A673 (cell line): ENCODE results near the gene SPIRE2. TPM values are rescaled to one million over a fixed set of nuclear protein-coding genes. Genes with fewer than 3 reads are reported as not detected.

Experiments used
- BruUV-seq: library from RNA; stranded (reverse); fragments of 400-500 nt; replicated peaks from 2 replicates; lab custom pipeline; 2021; lab: Mats Ljungman, UMichigan
- CTCF ChIA-PET: fragments of 300-600 bp; sonication (Branson Sonifier 250); formaldehyde crosslinking; loops from one replicate; lab custom pipeline; 2022; ENCODE audit warnings: antibody characterized with exemption; lab: Charles Lee
- POLR2A ChIA-PET: fragments of 300-600 bp; sonication (Branson Sonifier 250); formaldehyde crosslinking; loops from one replicate; lab custom pipeline; 2022; ENCODE audit warnings: antibody characterized with exemption; ENCODE audit not compliant: low non-redundant PET; lab: Charles Lee
- DNase-seq: peaks from one replicate; pipeline ENCODE4 v3.0.0-alpha.2; 2015; ENCODE audit warnings: low spot score
- H3K27ac ChIP-seq: fragments of 200-600 bp; sonication (generic); 2 replicates; pipeline ENCODE4 v1.5.1; 2016; ENCODE audit warnings: mixed run types, low read depth, mild to moderate bottlenecking, mixed read lengths, antibody characterized with exemption, low read length; ENCODE audit not compliant: poor library complexity, severe bottlenecking
- H3K27me3 ChIP-seq: fragments of 200-600 bp; sonication (generic); replicated peaks from 2 replicates; pipeline ENCODE4 v1.6.1; 2017; ENCODE audit warnings: mixed run types, low read depth, mild to moderate bottlenecking, mixed read lengths, antibody characterized with exemption, low read length; ENCODE audit not compliant: insufficient read depth, poor library complexity
- H3K36me3 ChIP-seq: fragments of 200-600 bp; sonication (generic); 2 replicates; pipeline ENCODE4 v1.6.1; 2016; ENCODE audit warnings: mixed run types, mild to moderate bottlenecking, mixed read lengths, antibody characterized with exemption, low read length; ENCODE audit not compliant: insufficient read depth, poor library complexity, severe bottlenecking
- H3K4me1 ChIP-seq: fragments of 200-600 bp; sonication (generic); 2 replicates; pipeline ENCODE4 v1.6.1; 2017; ENCODE audit warnings: mixed run types, mild to moderate bottlenecking, mixed read lengths, antibody characterized with exemption, low read length; ENCODE audit not compliant: insufficient read depth, poor library complexity, severe bottlenecking
- H3K4me3 ChIP-seq: fragments of 200-600 bp; sonication (generic); 2 replicates; pipeline ENCODE4 v1.5.1; 2016; ENCODE audit warnings: low read depth, mixed run types, mild to moderate bottlenecking, mixed read lengths, low read length; ENCODE audit not compliant: poor library complexity, severe bottlenecking
- H3K9me3 ChIP-seq: fragments of 200-600 bp; sonication (generic); 2 replicates; pipeline ENCODE4 v1.6.1; 2016; ENCODE audit warnings: mixed run types, low read depth, mild to moderate bottlenecking, mixed read lengths, antibody characterized with exemption, low read length; ENCODE audit not compliant: poor library complexity, severe bottlenecking
- CTCF ChIP-seq: fragments of 300-800, 200-600 bp; sonication (generic); conservative IDR thresholded peaks from 2 replicates; pipeline ENCODE4 v1.5.1; 2017; ENCODE audit warnings: low read depth, mild to moderate bottlenecking, antibody characterized with exemption, low read length, moderate library complexity, mixed read lengths
- EZH2 ChIP-seq: fragments of 200-600 bp; sonication (generic); IDR thresholded peaks from 2 replicates; pipeline ENCODE4 v1.6.1; 2017; ENCODE audit warnings: borderline replicate concordance, low read depth, mild to moderate bottlenecking, mixed read lengths, antibody characterized with exemption, low read length; ENCODE audit not compliant: poor library complexity, severe bottlenecking
- intact Hi-C: fragments of 100-400 bp; cut with micrococcal nuclease; formaldehyde crosslinking; loops from one replicate; pipeline ENCODE4 v1.10.0; 2022; ENCODE audit not compliant: unreplicated experiment
- total RNA-seq: library from RNA; stranded (reverse); gene quantifications from 2 replicates; pipeline ENCODE4 v1.2.3, GENCODE V29; 2021

The SPIRE2 gene
- total RNA-seq, 1 experiment from 2014 or later = 18.9 TPM

- ChIA-PET POLR2A (no interaction called here), CTCF (no interaction called here)
- no TSS peak for BruUV-seq
- no peaks in the 10 kb centered on the region for H3K27me3 ChIP-seq
- intact Hi-C loops = loop anchor here (5.0 to 10.0 kb wide), 2 partner anchors 112 to 160 kb away; partner anchors contain the start of gene SPATA2L
- TF ChIP-seq EZH2 (no peak), CTCF (no peak)
- H3K9me3 ChIP-seq = peaks cover 8% of the 10 kb centered on the region
- H3K4me3 ChIP-seq = no peak overlapping the region
- H3K27ac ChIP-seq = no peak overlapping the region
- H3K36me3 ChIP-seq = peaks cover 4% of the 10 kb centered on the region
- DNase-seq = no peak
- no peaks in the 10 kb centered on the region for H3K4me1 ChIP-seq
Observed at GRCh38 chr16:89864527-89864820, 36.2 kb downstream of the SPIRE2 start.

DNA sequence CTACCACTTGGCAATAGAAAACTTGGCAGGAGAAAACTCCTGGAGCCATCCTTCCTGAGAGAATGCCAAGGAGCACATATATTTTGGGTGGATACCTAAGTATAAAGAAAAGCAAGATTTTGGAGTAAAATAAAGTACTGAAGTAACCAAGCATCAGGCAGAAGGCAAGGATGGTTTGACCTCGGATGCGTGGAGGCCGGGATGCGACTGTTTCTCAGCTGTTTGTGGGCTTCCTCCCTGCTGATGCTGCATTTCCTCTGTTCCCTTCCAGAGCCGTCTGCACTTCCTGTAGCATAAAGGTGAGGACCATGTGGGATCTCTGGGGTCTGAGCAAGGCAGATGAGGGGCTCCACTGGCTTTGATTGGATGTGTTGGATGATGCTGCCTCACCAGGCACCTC is 39.6 kb downstream of the SPIRE2 start:
- TF ChIP-seq CTCF (no peak), EZH2 (no peak)
- peaks cover 4% of the 10 kb centered on the region for H3K4me1 ChIP-seq
- no TSS peak for BruUV-seq

GRCh38 chr16:89869911-89870310 is 41.6 kb downstream of the SPIRE2 start:
- TF ChIP-seq CTCF (no peak), EZH2 (no peak)
- no TSS peak for BruUV-seq

More for the DNA sequence above, 39.6 kb downstream of the SPIRE2 start:
- intact Hi-C loops = loop anchor here (10.0 kb wide), 1 partner anchor 163 kb away; the partner anchor contains the start of gene SPATA2L
- H3K27me3 ChIP-seq = no peaks in the 10 kb centered on the region
- CTCF ChIA-PET = no interaction called here
- DNase-seq = no peak
- POLR2A ChIA-PET = no interaction called here
- H3K4me3 ChIP-seq = no peak overlapping the region
- no peak overlapping the region for H3K27ac ChIP-seq
- H3K9me3 ChIP-seq = peaks cover 8% of the 10 kb centered on the region
- peaks cover 4% of the 10 kb centered on the region for H3K36me3 ChIP-seq

More at GRCh38 chr16:89869911-89870310, 41.6 kb downstream of the SPIRE2 start:
- Histone ChIP-seq H3K9me3 (peaks cover 8% of the 10 kb centered on the region), H3K27ac (no peak overlapping the region), H3K27me3 (no peaks in the 10 kb centered on the region), H3K36me3 (peaks cover 7% of the 10 kb centered on the region), H3K4me3 (no peak overlapping the region), H3K4me1 (peaks cover 7% of the 10 kb centered on the region)
- DNase-seq = no peak
- CTCF ChIA-PET = no interaction called here
- POLR2A ChIA-PET = no interaction called here
- intact Hi-C loops = loop anchor here (10.0 kb wide), 1 partner anchor 165 kb away; the partner anchor contains the start of gene SPATA2L
